NCI-H128 (cell line): ENCODE measurements around the gene CLEC20A.
A peak's percentile ranks its signal among the peaks of the same experiment; 100 is the strongest.

ENCODE experiments used
- DNase-seq: peaks from one replicate; lab custom pipeline; 2025; ENCODE audit not compliant: unreplicated experiment; lab: John Stamatoyannopoulos, UW

CLEC20A gene

DNA sequence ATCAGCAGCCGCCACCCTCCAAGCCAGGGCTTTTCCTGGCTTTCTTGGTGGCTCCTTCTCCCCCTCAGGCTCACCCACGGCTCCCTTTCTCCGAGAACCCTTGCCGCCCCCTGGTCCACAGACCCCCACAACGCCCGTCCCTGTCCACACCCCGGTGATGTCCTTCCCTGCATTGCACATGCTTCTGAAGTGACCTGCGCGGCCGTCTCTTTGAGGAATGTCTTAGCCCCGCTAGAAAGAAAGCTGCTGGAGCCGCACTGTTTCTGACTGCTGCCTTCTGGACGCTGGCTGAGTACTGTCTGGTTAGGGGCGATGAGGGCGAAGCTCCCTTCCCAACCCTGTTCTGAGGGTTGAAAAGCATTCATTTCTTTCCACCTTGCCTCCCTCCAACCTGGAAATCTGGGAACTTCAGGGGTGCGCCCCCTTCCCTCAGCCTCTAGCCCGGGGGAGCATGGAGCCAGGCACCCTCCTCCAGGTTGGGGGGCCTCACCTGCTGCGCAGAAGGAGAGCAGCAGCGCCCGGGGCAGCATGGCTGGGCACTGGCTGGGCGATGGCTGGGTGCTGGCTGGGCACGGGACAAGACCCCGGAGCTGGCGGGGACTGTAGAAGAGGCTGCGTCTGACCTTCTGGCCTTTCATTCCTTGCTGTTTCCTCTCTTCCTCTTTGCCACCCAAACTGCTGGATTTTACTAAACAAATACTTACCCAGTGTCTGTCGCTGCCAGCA, at the start of gene CLEC20A:
CLEC20A (minus strand) TSS at position 555 of the 726 bp plus-strand sequence; CDS start at position 530, 25 bp downstream.
- no peak for DNase-seq

DNA sequence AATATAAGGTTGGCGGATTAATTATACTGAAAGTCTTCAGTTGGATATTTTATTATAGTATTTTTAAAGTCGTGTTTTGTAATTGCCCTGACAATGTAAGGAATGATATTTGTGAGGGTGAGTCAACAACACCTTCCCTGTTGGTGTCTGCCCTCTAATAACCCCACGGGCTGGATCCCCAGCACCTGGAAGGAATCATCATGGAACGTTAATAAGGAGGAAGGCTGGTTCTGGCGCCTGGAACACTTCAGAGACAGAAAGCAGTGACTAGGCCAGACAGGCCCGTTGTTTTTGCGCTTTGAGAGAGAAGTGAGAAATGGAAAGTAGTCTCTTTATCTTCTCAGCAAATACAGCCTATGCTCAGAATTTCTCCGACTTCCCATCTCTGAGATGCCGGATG, 47.8 kb upstream of the CLEC20A start:
- DNase-seq = no peak

DNA sequence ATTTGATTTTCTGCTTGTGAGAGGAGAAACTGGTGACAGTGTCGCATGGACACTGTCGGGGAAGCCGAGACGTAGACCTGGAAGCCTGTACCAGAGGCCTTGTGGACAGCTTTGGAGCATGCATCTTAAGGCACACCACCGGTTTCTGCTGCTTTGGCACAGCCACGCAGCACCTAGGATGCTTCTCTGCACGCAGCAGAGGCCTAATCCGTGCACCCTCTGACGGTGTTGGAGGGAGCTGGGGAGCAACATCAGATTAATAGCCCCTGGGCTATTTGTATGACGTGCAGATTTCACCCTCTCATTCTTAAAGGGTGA, 46.5 kb upstream of the CLEC20A start:
- no peak for DNase-seq

DNA sequence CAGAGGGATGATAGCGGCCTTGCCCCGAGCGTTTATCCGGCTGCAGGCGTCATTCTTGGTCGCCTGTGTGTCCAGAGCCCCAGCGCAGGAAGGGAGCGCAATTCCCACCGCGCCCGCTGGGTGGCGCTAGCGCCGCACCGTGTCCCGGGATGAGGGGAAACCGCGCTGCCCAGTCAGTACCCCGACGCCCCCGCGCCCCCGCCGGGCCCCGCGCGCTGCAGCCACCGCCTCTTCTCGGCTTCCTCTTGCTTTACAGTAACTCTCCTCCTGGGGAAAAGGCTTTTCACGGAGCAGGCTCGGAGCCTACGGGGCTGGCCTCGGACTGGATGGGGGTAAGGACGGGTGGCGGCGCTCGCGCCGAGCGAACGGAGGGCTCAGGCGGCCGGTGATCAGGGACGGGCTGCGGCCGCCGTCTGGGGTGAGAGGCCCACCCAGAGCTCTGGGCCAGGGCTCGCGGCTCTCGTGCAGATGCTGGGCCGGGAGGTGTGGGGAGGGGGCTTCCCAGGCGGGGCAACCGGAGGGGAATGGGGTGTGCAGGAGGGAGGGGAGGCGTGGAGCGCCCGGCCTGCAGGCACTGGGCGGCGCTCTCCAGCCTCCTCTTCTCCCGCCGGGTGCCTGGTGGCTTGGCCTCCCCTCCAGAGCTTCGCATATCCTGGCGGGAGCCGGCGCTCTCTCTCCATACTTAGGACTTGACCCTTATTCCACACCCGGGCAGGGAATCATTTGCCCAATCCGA, 46.0 kb upstream of the CLEC20A start:
- peak; percentile 69 for DNase-seq

DNA sequence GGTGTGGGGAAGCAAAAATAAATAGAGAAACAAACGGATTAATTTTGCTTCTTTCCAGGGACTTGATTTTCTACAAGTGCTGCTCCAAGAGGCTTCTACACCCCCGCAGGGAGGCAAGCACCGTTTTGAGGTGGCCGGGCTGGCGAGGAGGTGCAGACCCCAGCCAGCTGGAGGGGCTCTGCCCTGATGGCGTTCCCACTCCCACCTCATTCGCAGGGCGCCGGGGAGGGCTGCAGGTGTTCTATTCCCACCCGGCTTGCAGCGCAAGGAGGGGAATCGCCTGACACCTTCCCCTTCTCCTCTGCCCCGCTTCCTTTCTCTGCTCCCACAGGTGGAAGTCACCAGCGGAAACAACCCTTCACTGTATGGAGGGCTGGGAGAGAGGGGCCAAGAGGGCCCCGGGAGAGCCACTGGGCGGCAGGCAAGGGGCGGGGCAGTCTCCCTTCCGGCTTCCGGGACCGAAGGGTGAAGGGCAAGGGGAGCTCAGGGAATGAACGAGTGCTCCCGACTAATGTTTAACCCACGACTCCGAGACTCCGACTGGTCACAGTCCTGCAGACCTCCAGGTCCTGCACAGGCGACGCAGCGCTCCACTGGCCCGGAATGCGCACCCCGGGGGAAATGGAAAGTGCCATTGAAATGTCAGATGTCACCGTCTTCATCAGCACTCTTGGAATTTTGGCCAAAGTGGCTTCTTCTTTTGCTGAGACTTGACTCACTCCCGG, 45.2 kb upstream of the CLEC20A start:
- peak; percentile 15 for DNase-seq

DNA sequence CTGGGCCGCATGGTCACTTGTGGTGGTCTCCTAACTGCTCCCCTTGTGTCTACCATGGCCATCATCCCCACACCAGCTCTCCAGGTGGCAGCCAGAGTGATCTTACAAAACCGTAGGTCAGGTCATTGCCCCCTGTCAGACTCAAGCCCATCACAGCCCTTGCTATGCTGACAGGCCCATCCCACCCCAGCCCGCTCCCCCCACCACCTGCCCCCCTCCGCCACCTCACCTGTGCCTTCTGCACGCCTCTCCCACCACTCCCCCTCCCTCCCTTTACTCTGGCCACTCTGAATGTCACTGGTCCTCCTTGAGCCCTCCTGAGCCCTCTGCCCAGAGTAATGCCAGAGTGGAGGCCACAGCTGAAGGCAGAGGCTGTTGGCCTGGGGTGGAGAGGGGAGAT, 44.6 kb upstream of the CLEC20A start:
- DNase-seq = no peak

DNA sequence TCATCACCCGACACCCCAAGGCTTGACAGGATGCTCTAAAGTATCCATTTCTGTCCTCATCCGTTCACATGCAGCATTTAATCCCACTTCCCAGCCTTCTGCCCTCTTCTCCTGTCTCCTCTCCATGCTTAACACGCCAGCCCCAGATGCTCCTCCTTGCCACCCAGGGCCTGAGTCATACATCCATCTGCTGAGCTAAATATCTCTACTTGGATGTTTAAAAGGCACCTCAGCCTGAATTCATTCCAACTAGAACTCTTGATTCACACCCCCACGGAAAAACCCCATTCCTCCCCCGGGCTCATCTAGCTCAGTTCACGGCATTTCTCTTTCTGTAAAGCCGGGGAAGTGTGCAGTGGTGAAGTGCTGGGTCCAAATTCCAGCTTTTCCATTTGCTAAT, 43.9 kb upstream of the CLEC20A start:
- DNase-seq = no peak

DNA sequence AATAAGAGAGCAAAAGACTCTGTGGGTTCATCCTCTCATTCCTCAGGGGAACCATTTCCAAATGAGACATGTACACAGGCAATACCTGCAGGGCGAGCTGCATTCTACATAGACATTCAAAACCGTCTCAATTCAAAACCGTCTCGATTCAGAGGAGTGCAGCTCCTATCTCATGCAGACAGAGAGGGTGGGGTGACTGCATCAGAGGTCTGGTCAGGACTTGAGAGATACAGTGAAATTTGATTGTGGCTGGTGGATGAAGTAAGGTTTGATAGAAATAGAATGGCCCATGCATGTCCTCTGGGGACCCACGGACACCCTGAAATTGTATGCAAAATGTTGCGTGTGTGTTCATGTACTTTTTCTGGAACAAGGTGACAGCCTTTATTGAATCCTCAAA, 43.4 kb upstream of the CLEC20A start:
- DNase-seq = no peak

DNA sequence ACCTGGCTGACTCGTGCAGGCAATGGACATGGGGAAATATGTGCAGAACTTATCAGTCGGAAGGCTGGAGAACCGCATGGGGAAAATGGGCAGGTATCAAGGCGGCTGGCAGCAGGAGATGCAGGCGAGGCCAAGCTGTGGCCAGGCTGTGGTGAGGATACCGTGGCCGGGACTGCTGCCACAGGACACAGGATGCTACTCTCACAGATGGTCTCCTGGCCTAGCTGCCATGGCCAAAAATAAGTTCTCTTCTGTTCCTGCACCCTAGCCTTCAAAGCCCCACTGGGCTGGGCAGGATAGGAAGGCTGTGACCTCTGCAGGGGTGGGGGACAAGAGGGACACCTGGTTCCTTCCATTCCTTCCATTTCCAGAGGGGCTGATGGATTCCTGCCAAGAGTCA, 42.5 kb upstream of the CLEC20A start:
- no peak for DNase-seq

DNA sequence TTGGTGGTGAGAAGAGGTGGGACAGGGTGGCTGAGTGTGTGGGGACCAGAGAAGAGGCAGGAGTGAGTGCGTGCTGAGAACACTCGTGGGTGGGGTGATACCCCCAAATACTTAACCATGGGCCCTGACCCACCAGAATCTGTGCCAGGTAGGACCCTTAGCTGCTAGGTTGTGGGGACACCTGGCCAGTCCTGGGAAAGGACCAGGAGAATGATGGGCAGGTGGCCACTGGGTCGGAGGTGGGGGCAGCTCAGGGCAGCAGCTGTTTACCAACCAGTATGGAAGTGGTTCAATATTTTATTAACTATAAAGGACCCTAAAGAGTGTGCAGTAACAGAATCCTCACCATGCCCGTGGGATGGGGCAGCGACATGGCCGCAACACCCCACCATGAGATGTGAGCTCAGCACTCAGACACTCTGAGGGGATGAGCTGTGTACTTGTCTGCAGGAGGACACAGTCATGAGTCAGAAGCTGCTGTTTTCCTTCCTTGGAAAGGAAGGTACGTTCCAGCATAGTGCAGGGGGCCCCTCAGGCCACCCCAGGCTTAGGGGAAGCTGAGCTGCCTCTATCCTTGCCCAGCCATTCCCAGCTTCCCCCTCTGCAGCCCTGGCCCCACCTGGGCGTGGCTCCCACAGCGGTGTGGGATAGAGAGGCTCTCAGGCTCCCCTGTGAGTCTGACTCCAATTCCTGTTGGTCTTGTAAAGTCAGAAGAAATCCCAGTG, 41.6 kb upstream of the CLEC20A start:
- no peak for DNase-seq

DNA sequence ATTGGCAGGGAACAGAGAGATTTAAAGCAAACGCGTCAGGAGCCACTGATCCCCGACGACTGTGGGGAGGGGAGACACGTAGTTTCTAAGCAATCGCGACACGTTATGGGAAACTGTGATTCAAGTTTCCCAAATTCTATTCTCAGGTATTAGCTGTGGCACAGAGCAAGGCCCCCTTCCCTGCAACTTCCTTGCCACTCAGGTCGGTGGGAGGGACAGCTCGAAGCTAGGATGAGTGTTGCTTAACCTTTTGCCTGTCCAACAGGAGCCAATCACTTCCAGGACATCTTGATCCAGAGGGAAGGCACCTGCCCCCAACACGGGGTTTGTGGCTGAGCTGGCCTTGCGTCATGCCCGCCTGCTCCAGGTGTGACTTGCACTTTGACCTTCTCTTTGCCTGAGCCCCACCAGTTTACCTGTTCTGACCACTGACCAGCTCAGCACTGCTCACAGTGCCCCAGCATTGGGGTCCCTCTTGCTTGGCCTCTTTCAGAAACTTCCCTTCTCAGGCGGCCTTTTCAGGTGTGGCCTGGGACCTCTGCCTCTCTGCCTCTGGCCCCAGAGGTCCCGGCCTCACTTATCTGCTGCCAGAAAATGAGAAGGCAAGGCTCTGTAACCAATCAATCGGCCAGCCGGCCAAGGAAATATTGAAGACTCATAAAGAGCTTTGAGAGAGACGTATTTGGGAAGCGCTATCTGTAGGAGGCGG, 40.8 kb upstream of the CLEC20A start:
- DNase-seq = no peak

DNA sequence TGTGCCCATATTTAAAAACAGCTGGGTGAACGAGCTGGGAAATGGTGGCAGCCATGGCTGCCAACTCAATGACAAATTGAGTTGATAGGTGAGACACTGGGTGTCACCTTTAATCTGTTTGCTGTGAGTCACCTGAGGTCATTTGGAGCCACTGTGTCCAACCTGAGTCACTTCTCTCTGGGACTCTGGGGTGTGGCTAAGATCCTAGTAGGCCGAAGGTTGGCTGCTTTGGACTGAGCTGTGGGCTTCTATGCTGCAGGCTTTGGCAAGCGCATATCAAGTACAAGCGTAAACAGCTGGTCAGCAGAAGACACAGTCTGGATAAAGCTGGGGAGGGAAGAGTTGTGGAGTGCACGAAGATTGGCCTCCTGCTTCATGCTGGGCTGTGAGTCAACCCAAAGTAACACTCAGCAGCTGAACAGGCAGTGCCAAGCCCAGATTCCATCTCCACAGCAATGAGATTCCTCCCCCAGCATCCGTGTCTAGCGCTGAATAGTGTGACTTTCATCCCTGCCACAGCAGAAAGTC, 40.1 kb upstream of the CLEC20A start:
- DNase-seq = no peak

DNA sequence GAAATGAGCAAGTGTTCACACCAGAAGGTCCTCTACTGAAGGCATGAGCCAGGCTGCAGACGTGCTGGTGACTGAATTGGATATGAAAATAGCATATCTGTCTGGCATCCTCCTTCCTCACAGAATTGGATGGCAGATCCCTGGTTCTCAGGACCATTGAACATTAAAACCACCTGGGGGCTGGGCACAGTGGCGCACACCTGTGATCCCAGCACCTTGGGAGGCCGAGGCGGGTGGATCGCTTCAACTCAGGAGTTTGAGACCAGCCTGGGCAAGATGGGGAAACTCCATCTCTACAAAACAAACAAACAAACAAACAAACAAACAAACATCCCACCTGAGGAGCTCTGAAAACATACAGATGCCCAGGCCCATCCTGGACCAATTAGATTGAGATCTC, 39.6 kb upstream of the CLEC20A start:
- no peak for DNase-seq

DNA sequence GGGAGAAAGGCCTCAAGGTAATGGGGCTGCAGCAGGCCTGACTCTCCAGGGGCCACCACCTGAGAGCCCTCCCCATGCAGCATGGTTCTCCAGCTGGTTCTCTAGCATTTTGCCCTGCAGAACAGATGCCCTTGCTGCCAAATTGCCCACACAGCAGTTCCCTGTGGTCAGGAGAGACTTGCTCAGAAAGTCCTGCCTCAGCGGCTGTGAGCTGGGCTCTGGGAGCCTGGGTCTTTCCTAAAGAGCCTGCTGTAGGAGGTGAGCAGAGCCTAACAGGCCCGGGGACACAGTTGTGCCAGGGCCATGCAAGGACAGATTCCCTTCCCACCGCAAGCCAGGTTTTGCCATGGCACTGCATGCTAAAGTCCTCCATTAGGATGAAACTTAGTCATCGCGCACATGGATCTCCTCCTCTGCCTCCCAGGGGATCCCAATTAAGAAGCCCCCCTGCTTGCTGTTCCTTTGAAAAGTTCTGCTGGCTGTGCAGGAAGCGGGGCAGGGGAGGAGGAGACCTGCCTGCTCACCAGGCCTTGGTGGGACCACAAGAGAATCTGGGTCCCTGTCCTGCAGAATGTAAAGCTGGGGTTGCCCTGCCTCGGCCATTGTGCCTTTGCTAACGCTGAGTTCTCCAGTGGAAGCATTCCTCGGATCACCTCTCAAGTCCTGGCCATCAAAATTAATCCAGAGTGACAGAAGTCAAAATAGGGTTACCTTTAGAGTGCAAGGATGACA, 37.5 kb upstream of the CLEC20A start:
- no peak for DNase-seq

DNA sequence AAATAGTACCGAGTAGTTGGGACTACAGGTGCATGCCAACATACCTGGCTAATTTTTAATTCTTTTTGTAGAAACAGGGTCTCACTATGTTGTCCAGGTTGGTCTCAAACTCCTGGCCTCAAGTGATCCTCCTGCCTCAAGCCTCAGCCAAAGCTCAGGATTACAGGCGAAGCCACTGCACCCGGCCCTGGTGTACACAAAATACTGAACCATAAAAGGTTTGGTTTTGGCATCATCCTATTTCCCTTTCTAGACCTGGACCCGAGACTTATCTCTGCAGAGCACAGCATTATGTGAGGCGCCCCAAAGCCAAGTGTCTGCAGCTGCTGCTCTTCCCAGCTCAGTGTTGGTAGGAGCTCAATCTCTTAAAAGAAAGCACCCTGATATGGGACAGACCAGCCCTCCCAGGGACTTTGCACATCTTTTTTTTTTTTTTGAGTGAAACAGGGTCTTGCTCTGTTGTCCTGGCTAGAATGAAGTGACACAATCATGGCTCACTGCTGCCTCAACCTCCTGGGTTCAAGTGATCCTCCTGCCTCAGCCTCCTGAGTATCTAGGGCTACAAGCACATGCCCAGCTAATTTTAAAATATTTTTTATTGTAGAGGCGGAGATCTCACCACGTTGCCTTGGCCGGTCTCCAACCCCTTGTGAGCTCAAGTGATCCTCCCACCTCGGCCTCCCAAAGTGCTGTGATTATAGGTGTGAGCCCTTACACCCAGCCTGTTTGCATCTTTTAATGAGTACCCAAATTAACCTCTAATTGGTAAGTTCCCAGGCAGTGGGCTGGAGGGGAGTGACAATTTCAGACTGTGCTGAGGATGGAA, 36.6 kb upstream of the CLEC20A start:
- no peak for DNase-seq

DNA sequence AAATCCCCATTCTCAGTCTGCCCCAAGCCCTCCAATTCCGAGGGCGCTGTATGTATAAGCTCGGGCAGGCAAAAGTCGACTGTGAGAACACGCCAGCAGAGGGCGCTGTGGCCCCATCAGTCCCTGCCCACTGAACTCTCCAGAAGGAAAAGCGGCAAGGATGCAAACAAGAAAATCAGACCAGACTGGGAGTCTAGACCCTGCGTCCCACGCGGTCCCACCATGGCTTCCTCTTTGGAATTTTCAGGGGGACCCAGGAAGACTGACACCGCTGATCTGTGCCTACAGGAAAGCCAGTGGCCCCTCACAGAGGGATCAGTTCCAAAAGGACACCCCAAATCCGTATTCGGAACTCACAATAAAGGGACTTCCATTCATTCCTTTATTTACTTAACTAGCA, 35.6 kb upstream of the CLEC20A start:
- DNase-seq = peak; percentile 73

DNA sequence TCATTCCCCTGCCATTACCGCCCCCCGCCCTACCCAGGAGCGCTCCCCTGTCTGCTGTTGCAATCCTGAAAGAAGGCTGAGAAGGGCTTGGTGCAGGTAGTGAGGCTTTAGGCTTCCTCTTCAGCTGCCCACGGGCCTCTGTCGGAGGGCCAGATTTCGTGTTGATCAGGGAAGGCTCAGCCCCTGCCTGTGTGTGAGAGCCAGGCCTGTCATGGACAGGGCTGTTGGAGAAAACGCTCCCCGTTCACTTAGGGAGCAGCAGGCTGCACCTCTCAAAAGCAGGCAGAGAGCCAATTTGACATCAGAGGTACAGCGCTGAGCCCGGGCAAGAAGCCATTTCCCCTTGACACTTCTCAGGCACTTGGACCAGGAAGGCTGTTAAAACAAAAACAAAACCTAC, 35.1 kb upstream of the CLEC20A start:
- DNase-seq = peak; percentile 63

DNA sequence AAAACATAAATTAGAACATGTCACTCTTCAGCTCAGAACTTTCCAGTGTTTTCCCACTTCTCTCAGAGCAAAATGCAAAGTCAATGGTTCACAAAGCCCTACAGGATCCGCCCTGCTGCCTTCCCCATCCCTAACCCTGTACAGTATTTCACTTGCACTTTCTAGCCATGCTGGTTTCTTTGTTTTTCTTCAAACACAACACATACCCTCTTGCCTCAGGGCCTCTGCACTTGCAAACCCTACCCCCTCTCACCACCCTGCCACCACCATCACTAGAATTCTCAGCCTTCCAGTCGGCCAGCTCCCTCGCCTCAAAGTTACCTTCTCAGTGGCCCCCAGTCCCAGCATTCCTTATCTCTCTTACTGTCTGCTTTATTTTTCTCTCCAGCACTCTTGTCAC, 33.7 kb upstream of the CLEC20A start:
- DNase-seq = no peak

DNA sequence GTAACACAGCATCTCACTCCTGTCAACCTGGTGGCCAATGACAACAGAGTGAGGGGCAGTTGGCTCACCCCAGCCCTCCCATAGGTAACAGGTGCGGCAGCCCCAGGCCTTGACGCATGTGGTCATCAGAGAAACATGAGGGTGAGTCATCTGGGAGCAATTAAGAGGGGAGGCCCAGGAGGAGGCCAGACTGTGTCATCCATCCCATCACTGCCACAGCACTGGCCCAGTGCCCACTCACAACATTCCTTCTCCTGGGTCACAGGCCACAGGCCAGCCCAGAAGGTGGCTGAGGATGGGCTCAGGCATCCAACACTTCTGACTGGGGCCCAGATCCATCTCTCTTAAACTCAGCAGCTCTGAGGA, 33.3 kb upstream of the CLEC20A start:
- no peak for DNase-seq
